ENCODE measurements around the gene IMPG2.

DNA sequence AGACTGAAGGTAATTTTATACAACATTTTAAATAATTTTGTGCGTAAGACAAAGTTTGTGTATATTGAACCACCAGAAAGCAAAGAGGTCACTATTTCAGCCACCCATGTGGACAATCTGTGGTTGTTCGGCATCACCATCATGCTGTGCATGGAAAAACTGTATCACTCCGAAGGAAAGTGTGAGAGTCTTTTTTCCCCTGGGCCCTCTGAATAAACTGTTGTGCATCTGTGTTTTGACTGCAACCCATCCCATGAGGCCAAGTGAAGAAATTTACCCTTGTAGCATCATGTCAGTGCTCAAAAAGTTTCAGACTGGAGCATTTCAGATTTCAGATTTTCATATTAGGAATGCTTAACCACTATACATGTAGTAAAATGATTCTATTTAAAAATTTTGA, 85.3 kb downstream of the IMPG2 start:
- TF ChIP-seq, protein P1, sequence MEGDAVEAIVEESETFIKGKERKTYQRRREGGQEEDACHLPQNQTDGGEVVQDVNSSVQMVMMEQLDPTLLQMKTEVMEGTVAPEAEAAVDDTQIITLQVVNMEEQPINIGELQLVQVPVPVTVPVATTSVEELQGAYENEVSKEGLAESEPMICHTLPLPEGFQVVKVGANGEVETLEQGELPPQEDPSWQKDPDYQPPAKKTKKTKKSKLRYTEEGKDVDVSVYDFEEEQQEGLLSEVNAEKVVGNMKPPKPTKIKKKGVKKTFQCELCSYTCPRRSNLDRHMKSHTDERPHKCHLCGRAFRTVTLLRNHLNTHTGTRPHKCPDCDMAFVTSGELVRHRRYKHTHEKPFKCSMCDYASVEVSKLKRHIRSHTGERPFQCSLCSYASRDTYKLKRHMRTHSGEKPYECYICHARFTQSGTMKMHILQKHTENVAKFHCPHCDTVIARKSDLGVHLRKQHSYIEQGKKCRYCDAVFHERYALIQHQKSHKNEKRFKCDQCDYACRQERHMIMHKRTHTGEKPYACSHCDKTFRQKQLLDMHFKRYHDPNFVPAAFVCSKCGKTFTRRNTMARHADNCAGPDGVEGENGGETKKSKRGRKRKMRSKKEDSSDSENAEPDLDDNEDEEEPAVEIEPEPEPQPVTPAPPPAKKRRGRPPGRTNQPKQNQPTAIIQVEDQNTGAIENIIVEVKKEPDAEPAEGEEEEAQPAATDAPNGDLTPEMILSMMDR (IDR thresholded peaks at IDR 0.05): no peak
- no peak for TF ChIP-seq EP300 (IDR thresholded peaks at IDR 0.05)
